ENCODE results near the gene OR5K1.

DNA sequence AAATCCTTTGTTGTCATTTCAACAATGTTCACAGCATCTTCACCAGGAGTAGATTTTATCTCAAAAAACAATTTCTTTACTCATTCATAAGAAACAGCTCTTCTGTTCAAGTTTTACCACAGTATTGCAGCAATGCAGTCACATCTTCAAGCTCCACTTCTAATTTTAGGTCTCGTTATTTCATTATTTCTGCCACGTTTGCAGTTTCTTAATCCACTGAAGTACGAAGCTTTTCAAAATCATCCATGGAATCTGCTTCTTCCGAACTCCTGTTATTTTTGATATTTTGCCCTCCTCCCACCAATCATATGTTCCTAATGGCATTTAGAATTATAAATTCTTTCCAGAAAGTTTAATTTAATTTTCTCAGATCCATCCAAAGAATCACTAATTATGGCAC, 12.6 kb upstream of the OR5K1 start:
- TF ChIP-seq POLR2A (IDR thresholded peaks at IDR 0.05; ENCODE audit: low read length) (no peak), GATA1 (IDR thresholded peaks at IDR 0.05; ENCODE audit: low read depth, low read length) (no peak)

All from erythroblast (primary cell).